ENCODE results near the gene SNX6.

- TF ChIP-seq CTCF (IDR thresholded peaks at IDR 0.05), result no peak
- TF ChIP-seq POLR2A (IDR thresholded peaks at IDR 0.05), result no peak
Observed at GRCh38 chr14:34620839-34621238, 9.1 kb downstream of the SNX6 start.
